Gastrocnemius medialis (tissue), 4 donors: ENCODE data around the gene DMXL2. TPM values are rescaled to one million over a fixed set of nuclear protein-coding genes. Genes with fewer than 3 reads are reported as not detected.

Experiments
- ATAC-seq, 2 donors: fragments of 150-250 bp; one replicate each; pipeline ENCODE4 v1.9.1; 2016
- DNase-seq, 2 donors: peaks; one replicate each; pipeline ENCODE4 v3.0.0-alpha.2; 2019
- H3K27ac ChIP-seq, 4 donors: fragments of 200-600 bp; sonication (generic); 1 replicate in 1 of 4; 2 replicates in 3 of 4; pipeline ENCODE4 v1.5.1; 2016 to 2018; ENCODE audit warnings: mild to moderate bottlenecking in 2 of 4, moderate library complexity in 1 of 4
- H3K27me3 ChIP-seq, 3 donors: fragments of 200-600 bp; sonication (generic) in 2 of 3; 1 replicate in 1 of 3; 2 replicates in 2 of 3; pipeline versions ENCODE4 v1.5.1 to v1.6.0; 2016 to 2019; ENCODE audit warnings: mild to moderate bottlenecking in 1 of 3, moderate library complexity in 1 of 3
- H3K36me3 ChIP-seq, 2 donors: fragments of 200-600 bp; sonication (generic) in 1 of 2; one replicate each; pipeline ENCODE4 v1.5.1; 2017 to 2018
- H3K4me1 ChIP-seq, 2 donors: fragments of 200-600 bp; sonication (generic) in 1 of 2; one replicate each; pipeline ENCODE4 v1.5.1; 2016 to 2017; ENCODE audit warnings: mild to moderate bottlenecking in 2 of 2
- H3K4me3 ChIP-seq, 4 donors: fragments of 200-600 bp; sonication (generic) in 3 of 4; 1 replicate in 1 of 4; 2 replicates in 3 of 4; pipeline ENCODE4 v1.5.1; 2016 to 2019; ENCODE audit warnings: mild to moderate bottlenecking in 2 of 4
- H3K9me3 ChIP-seq, 3 donors: fragments of 200-600 bp; sonication (generic) in 2 of 3; 1 replicate in 1 of 3; 2 replicates in 2 of 3; pipeline ENCODE4 v1.5.1; 2016 to 2019
- CTCF ChIP-seq, 5 experiments: fragments of 450-650 bp in 3 of 5; fragments of 200-600 bp in 2 of 5; sonication (generic) in 2 of 5; IDR thresholded peaks in 4 of 5; conservative IDR thresholded peaks in 1 of 5; 1 replicate in 4 of 5; 2 replicates in 1 of 5; pipeline ENCODE4 v1.5.1; 2016 to 2019; ENCODE audit warnings: antibody characterized with exemption in 5 of 5, mild to moderate bottlenecking in 3 of 5, moderate library complexity in 3 of 5
- POLR2A ChIP-seq, 2 donors: fragments of 450-650 bp; IDR thresholded peaks; one replicate each; pipeline ENCODE4 v1.6.1; 2017; ENCODE audit warnings: antibody characterized with exemption in 2 of 2, mild to moderate bottlenecking in 2 of 2, moderate library complexity in 2 of 2
- in situ Hi-C, 4 donors: fragments of 200-750 bp; cut with MboI; loops; one replicate each; pipeline versions ENCODE4 v1.15.0 to v1.8.0; 2017; ENCODE audit warnings: low sequenced_read_pairs in 4 of 4
- intact Hi-C: fragments of 100-400 bp; cut with DNase I; formaldehyde crosslinking; loops from one replicate; pipeline ENCODE4 v1.15.1; 2023; ENCODE audit warnings: low total_unique reads
- total RNA-seq, 4 donors: library from RNA; depleted of rRNA; stranded (reverse); fragments of >200 nt; gene quantifications; one replicate each; pipeline versions ENCODE4 v1.1.0 to v1.2.3, GENCODE V29; 2016

DMXL2 gene
- total RNA-seq, 4 donors from 2014 or later = 2.5 to 4.1 (median 3.0) TPM

- Histone ChIP-seq H3K9me3 (no peaks in the 10 kb centered on the region), H3K4me3 (no peak overlapping the region), H3K4me1 (no peaks in the 10 kb centered on the region), H3K27me3 (no peaks in the 10 kb centered on the region), H3K27ac (no peak overlapping the region), H3K36me3 (no peaks in the 10 kb centered on the region)
- in situ Hi-C loops = loop anchor here in 2 of 4 donors (5.0 to 25.0 kb wide), 2 partner anchors 104 to 131 kb away; no protein-coding TSS in a partner anchor
- no peak for ATAC-seq
- intact Hi-C loops = no loop called here
- TF ChIP-seq POLR2A (IDR thresholded peaks at IDR 0.05) (no peak), CTCF (IDR thresholded peaks at IDR 0.05 in 4 of 5, conservative IDR thresholded peaks at IDR 0.05 in 1 of 5) (no peak)
- no peak for DNase-seq
Measured at GRCh38 chr15:51641490-51642130, 19.0 kb upstream of the DMXL2 start.

GRCh38 chr15:51634591-51635198 is 12.1 kb upstream of the DMXL2 start:
- Histone ChIP-seq H3K27me3 (no peaks in the 10 kb centered on the region), H3K36me3 (no peaks in the 10 kb centered on the region), H3K9me3 (no peaks in the 10 kb centered on the region), H3K4me3 (no peak overlapping the region), H3K27ac (no peak overlapping the region), H3K4me1 (no peaks in the 10 kb centered on the region)
- TF ChIP-seq CTCF (IDR thresholded peaks at IDR 0.05 in 4 of 5, conservative IDR thresholded peaks at IDR 0.05 in 1 of 5) (no peak), POLR2A (IDR thresholded peaks at IDR 0.05) (no peak)
- intact Hi-C loops (no loop called here), in situ Hi-C loops (loop anchor here in 1 of 4 donors (25.0 kb wide), 1 partner anchor 97 kb away; no protein-coding TSS in a partner anchor)
- DNase-seq = no peak
- no peak for ATAC-seq

GRCh38 chr15:51629612-51630011 is 7.0 kb upstream of the DMXL2 start:
- DNase-seq (peak in 1 of 2 donors; percentile 4), ATAC-seq (no peak)
- Histone ChIP-seq H3K27me3 (no peaks in the 10 kb centered on the region), H3K27ac (no peak overlapping the region), H3K36me3 (no peaks in the 10 kb centered on the region), H3K4me3 (no peak overlapping the region), H3K4me1 (no peaks in the 10 kb centered on the region), H3K9me3 (no peaks in the 10 kb centered on the region)
- no peak for TF ChIP-seq CTCF (IDR thresholded peaks at IDR 0.05 in 4 of 5, conservative IDR thresholded peaks at IDR 0.05 in 1 of 5)
- no peak for TF ChIP-seq POLR2A (IDR thresholded peaks at IDR 0.05)
- in situ Hi-C loops (loop anchor here in 1 of 4 donors (25.0 kb wide), 1 partner anchor 92 kb away; no protein-coding TSS in a partner anchor), intact Hi-C loops (no loop called here)

- H3K9me3 ChIP-seq = no peaks in the 10 kb centered on the region
- H3K27me3 ChIP-seq = no peaks in the 10 kb centered on the region
- no peak overlapping the region for H3K4me3 ChIP-seq
- in situ Hi-C loops (loop anchor here in 1 of 4 donors (25.0 kb wide), 1 partner anchor 88 kb away; no protein-coding TSS in a partner anchor), intact Hi-C loops (no loop called here)
- DNase-seq (no peak), ATAC-seq (no peak)
- H3K36me3 ChIP-seq = no peaks in the 10 kb centered on the region
- no peak overlapping the region for H3K27ac ChIP-seq
- no peak for TF ChIP-seq POLR2A (IDR thresholded peaks at IDR 0.05)
- peaks cover 8 to 16% of the 10 kb centered on the region in 2 donors for H3K4me1 ChIP-seq
Measured at GRCh38 chr15:51625236-51625635, 2.7 kb upstream of the DMXL2 start.

- Histone ChIP-seq H3K4me1 (peaks cover 8 to 16% of the 10 kb centered on the region in 2 donors), H3K9me3 (no peaks in the 10 kb centered on the region), H3K27ac (no peak overlapping the region), H3K4me3 (no peak overlapping the region), H3K27me3 (no peaks in the 10 kb centered on the region), H3K36me3 (no peaks in the 10 kb centered on the region)
- in situ Hi-C loops (no loop called here), intact Hi-C loops (no loop called here)
- ATAC-seq (no peak), DNase-seq (no peak)
- no peak for TF ChIP-seq POLR2A (IDR thresholded peaks at IDR 0.05)
- TF ChIP-seq CTCF (IDR thresholded peaks at IDR 0.05 in 4 of 5, conservative IDR thresholded peaks at IDR 0.05 in 1 of 5) = no peak
Measured at GRCh38 chr15:51624022-51624421, 1.5 kb upstream of the DMXL2 start.
